HS-27A (cell line): ENCODE measurements around the gene MTURN.
"Not testable (repeated sequence)": the region's sequence is repeated elsewhere in the genome, so short reads cannot be mapped to it uniquely, and the experiment has no call there.

Source experiments
- DNase-seq: peaks from one replicate; pipeline ENCODE4 v3.0.0-alpha.2; 2012; ENCODE audit warnings: low read depth, missing footprints

Gene MTURN

DNA sequence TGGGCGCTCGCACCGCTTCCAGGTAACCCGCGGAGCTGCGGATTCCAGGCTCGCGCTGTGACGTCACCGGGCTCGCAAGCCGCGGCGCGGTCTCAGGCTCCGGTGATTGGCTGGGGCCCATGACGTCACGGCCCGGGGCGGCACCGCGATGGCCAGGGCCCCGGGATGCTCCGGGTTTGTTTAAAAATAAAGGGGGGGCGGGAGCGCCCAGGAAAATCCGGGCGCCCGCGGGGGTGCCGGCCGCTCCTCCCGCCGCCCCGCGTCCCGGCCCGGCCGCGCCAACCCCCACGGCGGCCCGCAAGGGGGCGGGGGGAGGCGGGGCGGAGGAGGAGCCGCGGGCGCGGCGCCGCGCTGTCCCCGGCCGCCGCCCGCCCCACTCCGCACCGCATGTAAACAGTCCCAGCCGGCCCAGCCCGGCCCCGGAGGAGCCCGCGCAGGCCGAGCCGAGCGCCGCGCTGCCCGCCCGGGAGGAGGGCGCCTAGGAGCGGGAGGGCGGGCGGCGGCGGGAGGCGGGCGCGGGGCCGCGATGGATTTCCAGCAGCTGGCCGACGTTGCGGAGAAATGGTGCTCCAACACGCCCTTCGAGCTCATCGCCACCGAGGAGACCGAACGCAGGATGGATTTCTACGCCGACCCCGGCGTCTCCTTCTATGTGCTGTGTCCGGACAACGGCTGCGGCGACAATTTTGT lies at the start of gene MTURN:
Gene MTURN (plus strand): TSS at position 376 of the 690 bp plus-strand sequence. CDS start 151 bp downstream, at position 527.
- DNase-seq: no peak

DNA sequence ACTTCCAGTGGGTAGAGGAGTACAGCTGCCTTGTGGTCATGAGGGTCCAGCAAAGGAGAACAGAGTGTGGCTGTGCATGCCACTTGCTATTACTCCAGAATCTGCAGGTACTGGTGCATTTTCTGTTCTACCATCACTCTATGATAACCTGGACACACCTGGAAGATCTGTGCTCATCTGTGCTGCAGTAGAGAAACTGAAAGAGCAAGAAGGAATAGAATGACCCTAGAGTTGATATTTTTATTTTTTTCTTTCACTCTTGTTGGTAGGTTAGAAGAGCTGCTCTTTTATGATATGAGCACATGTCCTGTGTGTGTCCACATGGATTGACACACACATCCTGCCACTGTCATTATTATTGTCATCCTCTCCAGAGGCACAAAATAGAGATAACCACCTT lies 48.3 kb upstream of the MTURN start:
- no peak for DNase-seq

DNA sequence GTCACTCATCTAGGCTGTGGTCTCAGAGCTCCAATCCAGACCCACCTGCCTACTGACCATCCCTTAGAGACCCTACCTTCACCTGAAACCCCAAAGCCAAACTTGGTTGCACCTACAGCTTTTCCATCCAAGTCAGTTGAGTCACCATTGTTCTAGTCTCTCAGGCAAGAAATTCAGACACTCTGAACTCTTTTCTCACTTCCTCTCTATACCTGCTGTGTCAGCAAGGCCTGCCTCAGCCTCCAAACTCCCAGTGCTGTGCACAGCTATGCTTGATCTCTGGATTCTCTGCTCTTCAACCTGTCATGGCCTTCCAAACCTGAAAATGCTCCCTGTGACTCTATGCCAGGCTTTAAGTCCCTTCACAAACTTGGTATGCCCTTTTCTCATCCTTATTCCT lies 47.4 kb upstream of the MTURN start:
- no peak for DNase-seq

DNA sequence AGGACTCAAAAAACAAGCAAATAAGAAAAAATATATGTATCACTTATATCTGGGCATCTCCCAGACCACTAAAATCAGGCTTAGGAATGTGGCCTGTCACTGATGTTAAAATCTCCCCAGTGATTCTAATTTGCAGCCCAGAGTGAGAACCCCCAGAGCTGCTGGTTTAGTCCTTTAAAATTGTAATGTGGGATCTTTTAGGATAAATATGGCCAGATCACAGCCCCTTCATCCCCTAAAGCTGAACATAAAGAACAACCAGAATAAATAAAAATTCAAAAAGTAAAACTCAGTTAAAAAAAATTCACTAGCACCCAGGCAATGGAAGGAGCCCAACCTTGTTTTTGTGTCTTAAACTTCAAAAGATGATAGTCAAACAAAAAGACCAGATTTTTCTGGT lies 46.4 kb upstream of the MTURN start:
- DNase-seq: no peak

DNA sequence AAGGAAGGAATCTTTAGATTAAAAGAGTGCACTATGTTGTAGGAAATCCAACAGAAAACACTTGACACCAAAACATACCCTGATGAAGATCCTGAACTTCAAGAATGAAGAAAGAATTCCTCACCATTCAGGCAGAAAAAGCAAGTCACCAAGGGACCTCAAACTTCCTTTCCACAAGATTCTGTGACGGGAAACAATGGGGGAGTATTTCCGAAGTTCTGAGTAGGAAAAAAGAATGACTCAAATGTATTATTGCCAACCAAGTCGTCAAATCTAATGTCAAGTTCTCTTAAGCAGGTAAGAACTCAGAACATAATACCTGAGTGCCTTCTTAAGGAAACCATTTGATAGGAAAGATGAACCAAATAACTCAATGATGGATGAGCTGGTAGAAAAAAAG lies 44.7 kb upstream of the MTURN start:
- DNase-seq: no peak

DNA sequence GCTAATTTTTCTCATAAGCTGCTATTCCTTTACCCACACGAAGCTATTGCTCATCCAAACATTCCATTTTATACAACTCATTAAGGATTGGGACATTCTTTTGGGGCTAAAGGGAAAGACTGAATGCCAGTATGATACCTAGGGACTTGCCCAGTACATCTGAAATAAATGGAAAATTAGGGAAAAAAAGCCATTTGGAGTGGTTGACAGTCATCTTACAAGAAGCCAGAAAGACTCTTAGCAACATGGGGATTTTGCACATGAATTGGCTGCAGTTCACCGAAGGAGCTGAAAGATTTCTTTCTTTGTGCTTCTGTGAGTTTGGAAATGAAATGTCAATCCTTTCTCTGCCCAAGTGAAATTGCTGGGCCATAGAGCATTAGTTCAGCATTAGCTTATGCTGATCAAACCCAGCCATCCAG lies 43.3 kb upstream of the MTURN start:
- peak; percentile 58 for DNase-seq

DNA sequence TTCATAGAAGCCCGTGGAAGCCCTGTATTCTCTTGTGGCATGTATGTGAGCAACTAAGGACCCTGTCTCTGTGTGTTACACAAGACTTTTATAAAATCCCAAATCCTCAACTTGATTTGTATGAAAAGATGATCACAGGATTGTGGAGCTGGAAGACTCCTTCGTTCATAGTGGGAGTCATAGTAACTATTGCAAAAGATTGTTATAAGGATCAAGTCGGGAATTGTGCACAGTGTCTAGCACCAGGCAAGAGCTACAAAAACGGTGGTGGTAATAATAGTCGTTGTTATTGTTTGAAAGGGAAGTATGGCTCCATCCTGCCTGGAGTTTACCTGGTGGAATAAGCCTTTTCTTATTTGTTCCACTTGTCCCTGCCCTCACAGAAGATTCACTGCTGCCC lies 42.8 kb upstream of the MTURN start:
- DNase-seq: no peak

DNA sequence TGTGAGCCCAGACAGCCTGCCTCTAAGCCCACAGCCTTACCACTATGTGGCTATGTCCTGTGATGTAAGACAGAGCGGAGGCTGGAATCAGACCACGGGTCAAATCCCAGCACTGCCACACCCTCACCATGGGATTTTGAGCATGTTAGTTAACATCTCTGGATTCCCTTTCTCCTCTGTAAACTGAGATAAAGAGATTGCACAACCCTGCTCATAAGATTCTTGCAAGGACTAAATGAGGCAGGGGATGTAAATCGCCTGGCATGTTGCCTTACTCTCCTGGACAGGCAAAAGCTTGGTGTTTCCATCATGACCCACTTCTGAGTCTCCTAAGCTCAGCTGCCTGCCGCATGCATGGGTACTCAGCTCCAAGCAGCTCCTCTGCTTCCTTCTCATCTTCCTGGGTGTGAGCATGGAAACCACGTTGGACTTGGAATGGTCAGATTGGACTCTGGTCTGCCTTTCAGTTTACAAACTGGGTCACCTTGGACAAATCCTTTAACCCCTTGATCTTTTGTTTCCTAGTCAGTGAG lies 41.3 kb upstream of the MTURN start:
- no peak for DNase-seq

DNA sequence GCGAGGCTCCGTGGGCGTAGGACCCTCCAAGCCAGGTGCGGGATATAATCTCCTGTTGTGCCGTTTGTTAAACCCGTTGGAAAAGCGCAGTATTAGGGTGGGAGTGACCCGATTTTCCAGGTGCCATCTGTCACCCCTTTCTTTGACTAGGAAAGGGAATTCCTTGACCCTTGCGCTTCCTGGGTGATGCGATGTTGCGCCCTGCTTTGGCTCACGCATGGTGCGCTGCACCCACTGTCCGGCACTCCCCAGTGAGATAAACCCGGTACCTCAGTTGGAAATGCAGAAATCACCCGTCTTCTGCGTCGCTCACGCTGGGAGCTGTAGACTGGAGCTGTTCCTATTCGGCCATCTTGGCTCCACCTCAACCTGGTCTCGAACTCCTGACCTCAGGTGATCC lies 36.2 kb upstream of the MTURN start:
- not testable (repeated sequence) for DNase-seq

DNA sequence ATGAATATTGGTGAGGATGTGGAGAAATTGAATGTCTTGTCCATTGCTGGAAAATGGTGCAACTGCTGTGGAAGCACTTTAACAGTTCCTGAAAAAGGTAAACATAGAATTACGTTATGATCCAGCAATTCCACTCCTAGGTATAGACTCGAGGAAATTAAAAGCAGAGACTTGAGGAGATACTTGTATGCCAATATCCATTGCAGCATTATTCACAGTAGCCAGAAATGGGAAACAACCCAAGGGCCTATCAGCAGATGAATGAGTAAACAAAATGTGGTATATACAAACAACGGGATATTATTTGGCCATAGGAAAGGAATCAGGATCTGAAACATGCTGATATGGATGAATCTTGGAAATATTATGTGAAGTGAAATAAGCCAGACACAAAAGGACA lies 32.5 kb upstream of the MTURN start:
- no peak for DNase-seq

DNA sequence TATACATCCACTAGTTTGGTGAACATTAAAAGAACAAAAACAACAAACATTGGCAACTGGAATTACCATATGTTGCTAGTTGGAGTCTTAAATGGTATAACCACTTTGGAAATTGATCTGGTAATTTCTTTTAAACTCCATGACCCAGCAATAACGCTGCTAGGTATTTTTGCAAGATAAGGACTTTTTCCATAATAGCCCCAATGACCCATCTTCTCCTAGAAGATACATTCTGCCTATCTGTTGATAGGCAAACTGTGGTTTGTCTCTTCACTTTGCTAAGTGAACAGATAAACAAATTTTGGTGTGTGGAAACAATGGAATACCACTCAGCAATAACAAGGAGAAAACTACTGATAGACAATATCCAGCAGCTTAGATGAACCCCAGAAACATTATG lies 30.6 kb upstream of the MTURN start:
- no peak for DNase-seq

DNA sequence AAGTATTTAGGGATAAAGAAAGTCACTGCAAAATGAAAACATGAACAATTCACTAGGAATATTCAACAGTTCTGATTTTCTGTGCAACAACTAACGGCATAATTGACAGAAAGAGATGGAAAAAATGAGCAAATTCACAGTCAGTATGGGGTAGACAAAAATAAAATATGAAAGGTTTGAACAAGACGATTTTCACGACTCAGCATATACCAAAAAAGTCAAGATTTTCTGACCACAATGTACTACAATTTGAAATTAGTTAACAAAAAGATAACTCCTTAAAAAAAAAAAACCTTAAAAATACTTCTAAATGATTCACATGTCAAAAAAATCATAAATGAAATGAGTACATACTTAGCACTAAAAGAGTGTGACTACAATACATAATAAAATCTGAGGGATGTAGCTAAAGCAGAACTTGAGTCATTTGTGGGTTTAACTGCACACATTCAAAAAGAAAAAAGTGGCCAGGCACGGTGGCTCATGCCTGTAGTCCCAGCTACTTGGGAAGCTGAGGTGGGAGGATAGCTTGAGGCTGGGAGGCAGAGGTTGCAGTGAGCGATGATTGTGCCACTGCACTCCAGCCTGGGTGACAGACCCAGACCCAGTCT lies 22.6 kb upstream of the MTURN start:
- no peak for DNase-seq

DNA sequence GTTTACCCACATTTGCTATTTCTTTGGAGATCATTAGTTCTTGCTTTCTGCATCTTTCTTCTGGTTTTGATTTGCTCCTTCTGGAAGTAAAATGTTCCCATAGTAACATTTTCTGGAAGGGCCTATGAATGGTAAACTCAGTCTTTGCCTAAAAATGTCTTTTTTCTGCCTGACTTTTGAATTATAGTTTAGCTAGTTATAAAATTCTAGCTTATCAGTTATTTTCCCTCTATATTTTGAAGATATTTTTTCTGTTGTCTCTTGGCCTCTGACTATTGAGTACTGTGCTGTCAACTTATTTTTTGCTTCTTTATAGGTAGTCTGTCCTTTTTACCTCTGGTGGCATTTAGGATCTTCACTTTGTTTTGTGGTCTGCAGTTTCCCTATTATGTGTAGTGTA lies 21.6 kb upstream of the MTURN start:
- DNase-seq: no peak

DNA sequence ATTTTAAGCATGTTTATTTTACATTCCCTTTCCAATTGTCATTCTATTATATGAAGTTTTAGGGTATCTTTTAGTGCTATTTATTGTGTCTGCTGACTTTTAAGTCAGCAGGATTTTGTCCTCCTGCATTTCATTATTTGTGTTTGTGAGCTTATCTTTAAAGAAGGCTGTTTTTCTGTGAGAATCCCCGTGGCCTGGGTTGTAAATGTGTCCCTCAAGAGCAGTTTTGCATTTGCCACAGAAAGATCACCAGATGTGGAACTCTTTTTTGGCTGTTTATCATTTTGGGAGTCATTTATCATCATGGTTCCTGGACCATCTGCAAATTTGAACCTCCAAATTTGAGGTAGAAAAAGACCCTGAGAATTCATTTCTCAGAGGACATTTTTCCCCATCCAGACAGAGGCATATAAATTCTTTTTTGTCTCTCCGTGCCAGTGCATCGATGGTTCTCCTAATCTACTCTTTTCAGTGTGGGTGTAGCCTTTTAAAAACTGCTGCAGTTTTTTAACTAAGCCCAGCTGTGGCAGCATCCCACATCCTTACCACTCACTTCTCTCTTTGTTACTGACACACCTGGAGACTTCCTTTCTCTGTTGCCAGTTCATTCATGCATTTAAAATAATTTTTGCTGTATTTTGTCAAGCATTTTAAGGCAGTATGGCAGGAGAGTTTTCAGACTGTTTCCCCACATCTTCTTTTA lies 20.1 kb upstream of the MTURN start:
- DNase-seq: no peak

DNA sequence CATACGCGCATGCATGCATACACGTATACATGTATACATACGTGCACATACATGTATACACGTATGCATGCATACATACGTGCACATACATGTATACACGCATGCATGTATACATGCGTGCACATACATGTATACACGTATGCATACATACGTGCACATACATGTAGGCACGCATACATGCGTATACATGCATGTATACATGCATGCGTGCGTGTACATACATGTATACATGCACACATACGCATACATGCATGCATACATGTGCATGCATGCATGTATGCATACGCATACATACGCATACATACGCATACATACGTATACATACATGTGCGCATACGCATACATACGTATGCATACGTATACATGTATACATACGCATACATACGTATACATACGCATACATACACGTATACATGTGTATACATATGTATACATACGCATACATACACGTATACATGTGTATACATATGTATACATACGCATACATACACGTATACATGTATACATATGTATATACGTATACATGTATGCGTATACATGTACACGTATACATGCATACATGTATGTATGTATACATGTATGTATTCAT lies 19.0 kb upstream of the MTURN start:
- no peak for DNase-seq

DNA sequence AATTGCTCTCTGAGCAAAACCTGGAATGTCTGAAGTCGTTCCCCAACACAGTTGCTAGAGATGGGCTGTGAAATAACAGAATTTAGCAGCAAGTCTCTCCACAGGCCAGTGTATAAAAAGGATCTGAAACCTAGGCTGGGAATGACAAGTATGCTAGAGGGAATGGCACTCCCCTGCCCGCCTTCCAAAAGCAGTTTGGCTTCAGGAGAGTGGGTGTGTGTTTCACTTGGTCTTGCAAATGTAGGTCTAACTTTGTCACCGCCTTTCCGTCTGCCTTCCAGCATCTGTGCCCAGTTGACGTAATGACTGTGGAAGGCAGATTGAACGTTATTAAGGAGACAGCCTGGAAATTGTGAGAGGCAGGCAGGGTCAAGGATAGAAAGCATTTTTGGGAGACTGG lies 18.0 kb upstream of the MTURN start:
- DNase-seq: no peak

DNA sequence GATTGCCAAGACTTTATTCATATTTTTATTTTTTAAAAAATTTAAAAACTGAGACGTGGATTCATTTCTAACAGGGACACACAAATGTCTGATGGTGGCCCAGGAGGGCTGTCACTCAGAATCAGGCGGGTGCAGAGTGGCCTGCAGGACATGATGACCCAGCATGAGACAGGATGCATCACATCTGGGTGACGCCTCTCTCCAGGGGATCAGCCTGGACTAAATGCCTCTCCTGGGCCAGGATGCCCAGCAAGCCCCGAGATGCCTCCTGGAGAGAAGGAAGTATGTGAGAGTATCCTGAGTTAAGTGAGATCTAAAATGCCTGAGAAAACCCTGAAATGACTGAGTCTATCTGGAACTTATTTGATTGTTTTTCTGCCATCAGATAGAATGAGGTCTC lies 16.9 kb upstream of the MTURN start:
- no peak for DNase-seq

DNA sequence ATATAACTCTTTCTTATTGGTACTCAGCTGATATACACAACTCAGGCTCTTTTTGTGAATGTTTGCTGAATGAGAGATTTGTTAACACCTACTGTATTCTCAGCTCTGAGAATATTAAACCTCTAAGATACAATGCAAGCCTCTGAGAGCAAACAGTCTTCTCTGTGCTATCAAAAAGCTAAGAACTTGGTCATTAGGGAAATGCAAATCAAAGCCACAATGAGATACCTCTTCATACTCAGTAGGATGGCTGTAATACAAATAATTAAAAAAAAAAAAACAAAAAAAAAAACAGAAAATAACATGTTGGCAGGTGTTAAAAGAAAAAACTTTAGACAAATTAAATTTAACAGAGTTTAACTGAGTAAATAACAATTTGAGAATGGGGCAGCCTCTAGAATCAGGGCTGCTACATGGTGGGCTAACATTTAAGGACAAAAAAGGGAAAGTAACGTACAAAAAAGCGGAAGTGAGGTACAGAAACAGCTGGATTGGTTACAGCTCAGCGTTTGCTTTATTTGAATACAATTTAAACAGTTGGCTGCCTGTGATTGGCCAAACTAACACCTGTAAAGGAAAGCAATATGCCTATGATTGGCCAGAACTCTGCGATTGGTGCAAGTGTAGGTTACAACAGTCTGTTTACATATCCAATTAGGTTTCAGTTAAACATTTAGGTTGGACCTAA lies 14.8 kb upstream of the MTURN start:
- no peak for DNase-seq

DNA sequence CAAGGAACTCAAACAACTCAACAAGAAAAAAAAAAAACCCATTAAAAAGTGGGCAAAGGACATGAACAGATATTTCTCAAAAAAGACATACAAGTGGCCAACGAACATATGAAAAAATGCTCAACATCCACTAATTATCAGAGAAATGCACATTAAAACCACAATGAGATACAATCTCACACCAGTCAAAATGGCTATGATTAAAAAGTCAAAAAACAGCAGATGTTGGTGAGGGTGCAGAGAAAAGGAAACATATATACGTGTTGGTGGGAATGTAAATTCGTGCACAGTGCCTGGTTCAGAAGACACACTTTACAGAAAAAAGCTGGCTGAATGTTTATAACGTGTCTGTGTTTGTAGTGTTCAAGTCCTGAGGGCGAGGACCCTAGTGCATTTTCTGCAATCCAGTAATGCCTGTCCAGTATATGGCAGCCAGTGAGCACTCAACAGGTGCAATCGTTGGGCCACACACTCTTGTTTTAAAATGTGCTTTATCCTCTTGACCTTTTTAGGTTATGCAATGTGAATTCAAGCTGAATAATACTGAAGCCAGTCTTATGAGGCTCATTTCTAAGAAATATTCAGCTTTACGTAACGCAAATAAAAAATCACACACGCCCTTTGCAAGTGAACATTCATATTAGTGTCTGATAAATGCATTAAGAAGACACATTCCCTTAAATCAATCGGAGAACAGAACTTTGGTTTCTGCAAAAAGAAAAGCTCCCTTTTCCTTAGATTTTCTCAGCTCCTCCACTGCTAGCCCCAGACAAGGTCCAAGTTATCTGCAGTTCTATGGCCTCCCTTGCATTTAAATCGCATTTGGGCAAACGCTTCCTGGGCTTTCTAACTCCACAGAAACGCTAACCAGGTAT lies 813 bp upstream of the MTURN start:
- no peak for DNase-seq

DNA sequence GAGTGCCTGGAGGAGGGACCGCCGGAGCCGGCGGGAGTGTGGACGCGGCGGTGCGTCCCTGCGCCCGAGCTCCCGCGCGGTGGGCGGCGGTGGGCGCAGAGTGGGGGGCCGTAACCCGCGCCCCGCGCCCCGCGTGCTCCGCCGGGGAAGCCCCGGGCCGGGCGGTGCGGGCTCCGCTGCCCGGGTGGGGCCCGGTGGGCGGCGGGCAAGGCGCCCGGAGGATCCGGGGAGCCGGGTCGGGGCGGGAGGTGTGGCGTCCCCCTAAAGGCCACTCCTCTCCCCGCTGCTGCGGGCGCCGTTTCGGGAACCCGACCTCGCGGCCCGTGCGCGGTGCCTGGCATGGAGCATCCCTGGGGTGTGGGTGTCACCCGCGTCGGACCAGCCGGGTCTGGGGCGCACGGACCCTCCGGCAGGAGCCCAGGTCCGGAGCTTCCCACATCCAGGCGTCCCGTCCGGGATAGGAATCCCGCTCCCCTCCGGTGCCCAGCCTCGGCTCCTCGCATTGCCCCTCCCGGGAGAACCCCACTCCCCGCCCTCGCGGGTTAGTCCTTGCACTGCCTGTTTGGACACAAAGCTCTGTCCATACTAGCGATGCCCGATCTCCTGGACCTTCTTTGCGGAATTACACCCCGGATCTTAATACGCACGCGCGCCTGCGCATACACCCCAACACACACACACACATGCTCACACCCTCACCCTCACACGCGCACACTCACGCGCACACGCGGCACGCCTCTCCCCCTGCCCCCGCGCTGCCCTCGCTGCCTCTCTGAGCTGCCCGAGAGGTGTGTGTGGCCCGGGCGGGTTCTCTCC lies 723 bp downstream of the MTURN start:
- no peak for DNase-seq
